HepG2 (cell line): ENCODE results near the gene INTS15. TPM values are rescaled to one million over a fixed set of nuclear protein-coding genes. Genes with fewer than 3 reads are reported as not detected.

Experiments
- ATAC-seq: fragments of 200-7000 bp; cut with Tn5 transposase; 3 replicates; pipeline ENCODE4 v1.9.1; 2020; ENCODE audit warnings: mild to moderate bottlenecking, moderate library complexity
- BruUV-seq: library from RNA; stranded (reverse); fragments of 400-500 nt; replicated peaks from 2 replicates; lab custom pipeline; 2021; lab: Mats Ljungman, UMichigan
- CTCF ChIA-PET: fragments of 300-600 bp; formaldehyde crosslinking; extraction: SDS; loops from one replicate; lab custom pipeline; 2021; ENCODE audit warnings: low total read pairs, inconsistent platforms, low intra/inter-chr PET ratio; lab: Yijun Ruan, JAX
- POLR2A ChIA-PET: fragments of 350-600 bp; sonication (Branson Sonifier 250); formaldehyde crosslinking; loops from one replicate; lab custom pipeline; 2020; ENCODE audit warnings: antibody characterized with exemption, inconsistent platforms; lab: Yijun Ruan, JAX
- DNase-seq: peaks from one replicate; pipeline ENCODE4 v3.0.0-alpha.2; 2015; ENCODE audit warnings: low spot score
- FAIRE-seq: peaks from 3 replicates; lab custom pipeline; 2011; peaks lifted over from hg19 to GRCh38; lab: Jason Lieb, UNC
- H2AFZ ChIP-seq: one replicate; pipeline ENCODE4 v1.6.1; 2011; ENCODE audit warnings: low read length, inconsistent platforms
- H3K27ac ChIP-seq: fragments of 300-600 bp; 3 replicates; pipeline ENCODE4 v1.8.0; 2011; ENCODE audit warnings: mixed run types, mild to moderate bottlenecking, mixed read lengths, low read length, inconsistent platforms; ENCODE audit not compliant: insufficient read depth; ENCODE audit errors: extremely low read length
- H3K27me3 ChIP-seq, 2 experiments: fragments of 200-600 bp in 1 of 2; 2 replicates in 1 of 2; 3 replicates in 1 of 2; pipeline versions ENCODE4 v1.6.0 to v1.8.0; 2011; ENCODE audit warnings: low read length in 2 of 2, mild to moderate bottlenecking in 2 of 2, moderate library complexity in 2 of 2, inconsistent platforms in 1 of 2; ENCODE audit not compliant: insufficient read depth in 2 of 2, control insufficient read depth in 1 of 2
- H3K36me3 ChIP-seq, 2 experiments: fragments of 200-600 bp in 1 of 2; replicated peaks in 1 of 2; 2 replicates in 1 of 2; 3 replicates in 1 of 2; pipeline versions ENCODE4 v1.5.1 to v1.8.0; 2011; ENCODE audit warnings: low read length in 2 of 2, inconsistent platforms in 1 of 2; ENCODE audit not compliant: insufficient read depth in 2 of 2, control insufficient read depth in 1 of 2
- H3K4me1 ChIP-seq: 2 replicates; pipeline ENCODE4 v1.5.1; 2012; ENCODE audit warnings: low read length, inconsistent platforms; ENCODE audit not compliant: insufficient read depth
- H3K4me2 ChIP-seq: 2 replicates; pipeline ENCODE4 v1.6.0; 2011; ENCODE audit warnings: low read depth, low read length, inconsistent platforms
- H3K4me3 ChIP-seq, 3 experiments: fragments of 200-600 bp in 1 of 3; sonication (generic), shearing (Covaris generic) in 1 of 3; replicated peaks in 1 of 3; 2 replicates each; pipeline ENCODE4 v1.5.1; 2011 to 2016; ENCODE audit warnings: low read length in 3 of 3, inconsistent platforms in 2 of 3, low read depth in 2 of 3, mild to moderate bottlenecking in 2 of 3, control low read depth in 1 of 3, mixed read lengths in 1 of 3; ENCODE audit not compliant: insufficient read depth in 1 of 3
- H3K79me2 ChIP-seq: one replicate; pipeline ENCODE4 v1.6.1; 2011; ENCODE audit warnings: low read length, inconsistent platforms; ENCODE audit not compliant: insufficient read depth
- H3K9ac ChIP-seq: 2 replicates; pipeline ENCODE4 v1.6.0; 2011; ENCODE audit warnings: mild to moderate bottlenecking, low read depth, low read length, inconsistent platforms; ENCODE audit not compliant: insufficient read depth
- H3K9me3 ChIP-seq: 2 replicates; pipeline ENCODE4 v1.5.1; 2012; ENCODE audit warnings: mild to moderate bottlenecking, low read length
- H4K20me1 ChIP-seq: 2 replicates; pipeline ENCODE4 v1.6.0; 2011; ENCODE audit warnings: inconsistent platforms, mild to moderate bottlenecking, low read length, moderate library complexity; ENCODE audit not compliant: insufficient read depth
- AGO1 ChIP-seq: fragments of 200-400 bp; formaldehyde crosslinking; IDR thresholded peaks from 2 replicates; pipeline ENCODE4 v1.6.1; 2017; ENCODE audit warnings: mild to moderate bottlenecking, low read depth, low read length, moderate library complexity; ENCODE audit not compliant: poor library complexity, severe bottlenecking
- E2F5 ChIP-seq: sonication (generic); formaldehyde crosslinking; conservative IDR thresholded peaks from 2 replicates; pipeline ENCODE4 v1.4.0; 2020; ENCODE audit warnings: missing genetic modification reagents
- GRHL1 ChIP-seq: sonication (generic); formaldehyde crosslinking; conservative IDR thresholded peaks from 2 replicates; pipeline ENCODE4 v1.8.0; 2022; ENCODE audit warnings: missing genetic modification reagents
- HNF4G ChIP-seq, 2 experiments: sonication (generic) in 1 of 2; formaldehyde crosslinking in 1 of 2; IDR thresholded peaks; 2 replicates each; pipeline versions ENCODE4 v1.4.0 to v1.6.1; 2011 to 2020; ENCODE audit warnings: borderline replicate concordance in 2 of 2, low read depth in 2 of 2, mild to moderate bottlenecking in 2 of 2, low read length in 1 of 2, missing genetic modification reagents in 1 of 2, moderate library complexity in 1 of 2
- PHB2 ChIP-seq: fragments of 450-650 bp; IDR thresholded peaks from 2 replicates; pipeline ENCODE4 v1.6.1; 2018; ENCODE audit not compliant: partially characterized antibody
- POLR2A ChIP-seq, 2 experiments: IDR thresholded peaks; 2 replicates each; pipeline ENCODE4 v1.6.1; 2011; ENCODE audit warnings: low read depth in 2 of 2, low read length in 2 of 2, mild to moderate bottlenecking in 1 of 2, moderate library complexity in 1 of 2; ENCODE audit not compliant: insufficient read depth in 1 of 2
- THRA ChIP-seq: sonication (generic); formaldehyde crosslinking; IDR thresholded peaks from 2 replicates; pipeline ENCODE4 v1.4.0; 2020; ENCODE audit warnings: missing genetic modification reagents, borderline replicate concordance
- ZNF776 ChIP-seq: sonication (generic); formaldehyde crosslinking; IDR thresholded peaks from 2 replicates; pipeline ENCODE4 v1.4.0; 2020; ENCODE audit warnings: mild to moderate bottlenecking, missing genetic modification reagents
- WGBS: methylation state at CpG from one replicate; pipeline ENCODE4 v1.1.6; 2017; ENCODE audit warnings: low lambda C conversion rate; 5-methylcytosine and 5-hydroxymethylcytosine counted together
- in situ Hi-C: cut with HindIII; loops from 2 replicates; pipeline ENCODE4 v1.10.0; 2017; ENCODE audit warnings: low pct_unique_long_range_greater_than_20kb; ENCODE audit not compliant: extremely low pct_ligation_motif_present
- intact Hi-C: fragments of 100-400 bp; cut with micrococcal nuclease; formaldehyde crosslinking; loops from one replicate; pipeline ENCODE4 v1.10.0; 2022; ENCODE audit not compliant: unreplicated experiment
- polyA plus RNA-seq, 8 experiments: library from polyadenylated mRNA; depleted of rRNA in 3 of 8; stranded (reverse) in 7 of 8; unstranded in 1 of 8; fragments of >200 nt; fragmentation: Illumina TruSeq in 4 of 8; extraction: Trizol in 4 of 8; gene quantifications; 2 replicates each; pipeline versions ENCODE4 v1.2.1 to v1.2.3, GENCODE V29; 2011 to 2016; ENCODE audit warnings: low read depth in 4 of 8, missing spikeins in 1 of 8, mixed read lengths in 1 of 8; ENCODE audit not compliant: insufficient read depth in 1 of 8
- total RNA-seq, 5 experiments: library from RNA; depleted of rRNA; stranded (reverse); fragments of >200 nt; fragmentation: Illumina TruSeq; extraction: Trizol; gene quantifications; 2 replicates each; pipeline ENCODE4 v1.2.3, GENCODE V29; 2016; ENCODE audit warnings: low read depth in 1 of 5

Gene INTS15
- total and polyA plus RNA-seq, 2 of the 13 experiments (the other 11 are each of a cell fraction or from before 2014, with no cell fraction given), result 16.3 to 25.7 TPM

- no peaks in the 10 kb centered on the region; a peak in 2 of 5 replicates for H3K27me3 ChIP-seq
- intact Hi-C loops (no loop called here), in situ Hi-C loops (no loop called here)
- peaks cover 21% of the 10 kb centered on the region for H3K4me1 ChIP-seq
- BruUV-seq, result no TSS peak
- no peak overlapping the region for H3K27ac ChIP-seq
- peak; percentile 2; the same call in 1 of the 3 replicates for ATAC-seq
- no peaks in the 10 kb centered on the region for H3K36me3 ChIP-seq
- H3K4me3 ChIP-seq, result no peak overlapping the region
- ChIA-PET CTCF (no interaction called here), POLR2A (no interaction called here)
- H2AFZ ChIP-seq, result no peak overlapping the region
- H3K4me2 ChIP-seq, result no peak overlapping the region
- H3K9ac ChIP-seq, result no peak overlapping the region
- H3K79me2 ChIP-seq, result no peaks in the 10 kb centered on the region
- H3K9me3 ChIP-seq, result no peaks in the 10 kb centered on the region
- no peaks in the 10 kb centered on the region for H4K20me1 ChIP-seq
- DNase-seq, result no peak
- TF ChIP-seq ZNF776 (CRISPR knock-in tag) (no peak), THRA (CRISPR knock-in tag) (peak; percentile 31; the same call in 1 of the 2 replicates), POLR2A (IDR thresholded peaks at IDR 0.05; ENCODE audit: insufficient read depth in 1 of 2, low read depth in 2 of 2, low read length in 2 of 2) (no peak), E2F5 (CRISPR knock-in tag) (no peak), GRHL1 (no peak), PHB2 (no peak), HNF4G (IDR thresholded peaks at IDR 0.05; ENCODE audit: borderline replicate concordance, low read depth, low read length) (no peak), HNF4G (CRISPR knock-in tag; IDR thresholded peaks at IDR 0.05; ENCODE audit: borderline replicate concordance, low read depth) (no peak), AGO1 (no peak)
- TF ChIP-seq, all 625 proteins: peak for 1
- 0% methylated on average over 1 of the region's 2 CpGs for WGBS
- no peak for FAIRE-seq
These were observed 23.9 kb downstream of the INTS15 start for GRCh38 chr7:6613706-6614105.
